ENCODE data around the gene HLA-DMA.

HLA-DMA gene

DNA sequence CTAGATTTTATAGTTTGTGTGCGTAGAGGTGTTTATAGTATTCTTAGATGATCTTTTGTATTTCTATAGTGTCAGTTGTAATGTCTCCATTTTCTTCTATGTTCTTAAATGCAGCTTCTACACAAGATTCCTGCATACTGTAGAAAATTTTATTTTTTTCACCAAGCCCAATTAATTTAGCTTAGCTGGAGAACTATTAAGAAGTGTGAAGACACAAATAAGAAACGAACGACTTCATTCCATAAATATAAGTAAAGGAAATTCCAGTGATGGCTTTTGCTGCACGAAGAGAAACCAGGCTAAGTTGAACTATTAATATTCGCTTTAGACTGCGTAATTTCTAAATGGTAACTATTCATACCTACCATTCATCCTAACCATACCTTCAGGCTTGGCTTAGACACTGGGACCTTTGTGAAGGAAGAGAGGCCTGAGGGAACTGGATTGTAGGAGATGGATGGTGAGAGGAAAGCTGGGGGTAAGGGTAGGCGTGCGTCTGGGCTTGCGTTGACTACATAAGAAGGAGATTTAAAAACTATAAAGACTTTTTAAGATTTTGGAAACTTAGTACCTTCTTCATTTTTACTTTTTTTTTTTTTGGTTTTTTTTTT is 40.6 kb upstream of the HLA-DMA start:
- H3K9me3 ChIP-seq (ENCODE audit: insufficient read depth, low read depth, low read length): no peaks in the 10 kb centered on the region
- no peak overlapping the region for H4K8ac ChIP-seq (ENCODE audit: low read depth, low read length)
- no peak overlapping the region for H2BK12ac ChIP-seq (ENCODE audit: low read length)
- H4K12ac ChIP-seq (ENCODE audit: low read depth, low read length): no peak overlapping the region
- H2AK5ac ChIP-seq (ENCODE audit: low read length): no peak overlapping the region
- no peak overlapping the region for H2BK120ac ChIP-seq (ENCODE audit: insufficient read depth, low read length, poor library complexity)
- no peak overlapping the region for H3K4me3 ChIP-seq (ENCODE audit: low read depth, low read length)
- no peaks in the 10 kb centered on the region for H3K4me1 ChIP-seq (ENCODE audit: control insufficient read depth in 1 of 2, insufficient read depth in 2 of 2, low read length in 2 of 2)
- no peak overlapping the region for H3K27ac ChIP-seq (ENCODE audit: low read depth, low read length)
- no peak overlapping the region for H3K4me2 ChIP-seq (ENCODE audit: low read length)
- no peaks in the 10 kb centered on the region for H3K36me3 ChIP-seq (ENCODE audit: control insufficient read depth in 1 of 2, insufficient read depth in 2 of 2, low read length in 2 of 2)
- no peaks in the 10 kb centered on the region for H3K27me3 ChIP-seq (ENCODE audit: insufficient read depth, low read length)
- H4K91ac ChIP-seq (ENCODE audit: low read depth, low read length): no peak overlapping the region
- H3K79me2 ChIP-seq (ENCODE audit: control insufficient read depth, insufficient read depth, low read length, poor library complexity): no peaks in the 10 kb centered on the region
- no CpG with 5 or more reads among the region's 9 CpGs for WGBS (ENCODE audit: extremely low coverage, insufficient coverage, insufficient read length)
- H3K4ac ChIP-seq (ENCODE audit: low read depth, low read length): no peak overlapping the region
- H3K23ac ChIP-seq (ENCODE audit: low read length): no peak overlapping the region
- no peaks in the 10 kb centered on the region for H3K79me1 ChIP-seq (ENCODE audit: low read length)
- no peak overlapping the region for H2AFZ ChIP-seq (ENCODE audit: insufficient read depth, low read length, poor library complexity)
- H3K9ac ChIP-seq (ENCODE audit: low read length): no peak overlapping the region
- no peak overlapping the region for H2BK5ac ChIP-seq (ENCODE audit: low read depth, low read length, poor library complexity)
- no peak overlapping the region for H3K18ac ChIP-seq (ENCODE audit: low read length)
- no peak for DNase-seq
- H3K14ac ChIP-seq (ENCODE audit: low read length): no peak overlapping the region

DNA sequence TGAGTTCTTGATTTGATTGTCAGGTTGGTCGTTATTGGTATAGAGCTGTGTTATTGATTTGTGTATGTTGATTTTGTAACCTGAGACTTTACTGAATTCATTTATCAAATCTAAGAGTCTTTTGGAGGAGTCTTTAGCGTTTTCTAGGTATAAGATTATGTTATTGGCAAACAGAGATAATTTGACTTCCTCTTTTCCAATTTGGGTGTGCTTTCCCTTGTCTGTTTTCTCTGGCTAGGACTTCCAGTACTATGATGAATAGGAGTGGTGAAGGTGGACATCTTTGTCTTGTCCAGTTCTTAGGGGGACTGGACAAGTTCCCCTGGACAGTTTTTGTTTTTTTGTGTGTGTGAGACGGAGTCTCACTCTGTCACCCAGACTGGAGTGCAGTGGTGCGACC is 39.1 kb upstream of the HLA-DMA start:
- H2BK120ac ChIP-seq (ENCODE audit: insufficient read depth, low read length, poor library complexity): no peak overlapping the region
- H3K4ac ChIP-seq (ENCODE audit: low read depth, low read length): no peak overlapping the region
- H4K12ac ChIP-seq (ENCODE audit: low read depth, low read length): no peak overlapping the region
- H3K27me3 ChIP-seq (ENCODE audit: insufficient read depth, low read length): no peaks in the 10 kb centered on the region
- no CpG with 5 or more reads among the region's 4 CpGs for WGBS (ENCODE audit: extremely low coverage, insufficient coverage, insufficient read length)
- H3K23ac ChIP-seq (ENCODE audit: low read length): no peak overlapping the region
- no peak overlapping the region for H2BK12ac ChIP-seq (ENCODE audit: low read length)
- no peak overlapping the region for H3K4me3 ChIP-seq (ENCODE audit: low read depth, low read length)
- H4K8ac ChIP-seq (ENCODE audit: low read depth, low read length): no peak overlapping the region
- no peak overlapping the region for H4K91ac ChIP-seq (ENCODE audit: low read depth, low read length)
- H2AK5ac ChIP-seq (ENCODE audit: low read length): no peak overlapping the region
- DNase-seq: no peak
- no peak overlapping the region for H2AFZ ChIP-seq (ENCODE audit: insufficient read depth, low read length, poor library complexity)
- H3K4me1 ChIP-seq (ENCODE audit: control insufficient read depth in 1 of 2, insufficient read depth in 2 of 2, low read length in 2 of 2): no peaks in the 10 kb centered on the region
- no peaks in the 10 kb centered on the region for H3K9me3 ChIP-seq (ENCODE audit: insufficient read depth, low read depth, low read length)
- H2BK5ac ChIP-seq (ENCODE audit: low read depth, low read length, poor library complexity): no peak overlapping the region
- no peaks in the 10 kb centered on the region for H3K36me3 ChIP-seq (ENCODE audit: control insufficient read depth in 1 of 2, insufficient read depth in 2 of 2, low read length in 2 of 2)
- no peak overlapping the region for H3K4me2 ChIP-seq (ENCODE audit: low read length)
- H3K79me1 ChIP-seq (ENCODE audit: low read length): no peaks in the 10 kb centered on the region
- no peak overlapping the region for H3K18ac ChIP-seq (ENCODE audit: low read length)
- H3K9ac ChIP-seq (ENCODE audit: low read length): no peak overlapping the region
- H3K14ac ChIP-seq (ENCODE audit: low read length): no peak overlapping the region
- H3K79me2 ChIP-seq (ENCODE audit: control insufficient read depth, insufficient read depth, low read length, poor library complexity): no peaks in the 10 kb centered on the region
- H3K27ac ChIP-seq (ENCODE audit: low read depth, low read length): no peak overlapping the region

GRCh38 chr6:32989368-32989767 is 36.5 kb upstream of the HLA-DMA start:
- no peaks in the 10 kb centered on the region for H3K36me3 ChIP-seq (ENCODE audit: control insufficient read depth in 1 of 2, insufficient read depth in 2 of 2, low read length in 2 of 2)
- no peak overlapping the region for H3K18ac ChIP-seq (ENCODE audit: low read length)
- H3K4me3 ChIP-seq (ENCODE audit: low read depth, low read length): no peak overlapping the region
- H4K91ac ChIP-seq (ENCODE audit: low read depth, low read length): no peak overlapping the region
- H3K23ac ChIP-seq (ENCODE audit: low read length): no peak overlapping the region
- no peak overlapping the region for H2AK5ac ChIP-seq (ENCODE audit: low read length)
- no peak overlapping the region for H3K14ac ChIP-seq (ENCODE audit: low read length)
- no peaks in the 10 kb centered on the region for H3K79me2 ChIP-seq (ENCODE audit: control insufficient read depth, insufficient read depth, low read length, poor library complexity)
- H3K4me1 ChIP-seq (ENCODE audit: control insufficient read depth in 1 of 2, insufficient read depth in 2 of 2, low read length in 2 of 2): no peaks in the 10 kb centered on the region
- no peaks in the 10 kb centered on the region for H3K27me3 ChIP-seq (ENCODE audit: insufficient read depth, low read length)
- no peak overlapping the region for H4K12ac ChIP-seq (ENCODE audit: low read depth, low read length)
- no peaks in the 10 kb centered on the region for H3K79me1 ChIP-seq (ENCODE audit: low read length)
- H2BK120ac ChIP-seq (ENCODE audit: insufficient read depth, low read length, poor library complexity): no peak overlapping the region
- H2BK12ac ChIP-seq (ENCODE audit: low read length): no peak overlapping the region
- H3K27ac ChIP-seq (ENCODE audit: low read depth, low read length): no peak overlapping the region
- no peak overlapping the region for H2AFZ ChIP-seq (ENCODE audit: insufficient read depth, low read length, poor library complexity)
- no peak overlapping the region for H2BK5ac ChIP-seq (ENCODE audit: low read depth, low read length, poor library complexity)
- no peak overlapping the region for H4K8ac ChIP-seq (ENCODE audit: low read depth, low read length)
- no peak for DNase-seq
- no peak overlapping the region for H3K9ac ChIP-seq (ENCODE audit: low read length)
- no CpG with 5 or more reads among the region's 1 CpG for WGBS (ENCODE audit: extremely low coverage, insufficient coverage, insufficient read length)
- no peak overlapping the region for H3K4ac ChIP-seq (ENCODE audit: low read depth, low read length)
- no peak overlapping the region for H3K4me2 ChIP-seq (ENCODE audit: low read length)
- peaks cover 2% of the 10 kb centered on the region for H3K9me3 ChIP-seq (ENCODE audit: insufficient read depth, low read depth, low read length)

DNA sequence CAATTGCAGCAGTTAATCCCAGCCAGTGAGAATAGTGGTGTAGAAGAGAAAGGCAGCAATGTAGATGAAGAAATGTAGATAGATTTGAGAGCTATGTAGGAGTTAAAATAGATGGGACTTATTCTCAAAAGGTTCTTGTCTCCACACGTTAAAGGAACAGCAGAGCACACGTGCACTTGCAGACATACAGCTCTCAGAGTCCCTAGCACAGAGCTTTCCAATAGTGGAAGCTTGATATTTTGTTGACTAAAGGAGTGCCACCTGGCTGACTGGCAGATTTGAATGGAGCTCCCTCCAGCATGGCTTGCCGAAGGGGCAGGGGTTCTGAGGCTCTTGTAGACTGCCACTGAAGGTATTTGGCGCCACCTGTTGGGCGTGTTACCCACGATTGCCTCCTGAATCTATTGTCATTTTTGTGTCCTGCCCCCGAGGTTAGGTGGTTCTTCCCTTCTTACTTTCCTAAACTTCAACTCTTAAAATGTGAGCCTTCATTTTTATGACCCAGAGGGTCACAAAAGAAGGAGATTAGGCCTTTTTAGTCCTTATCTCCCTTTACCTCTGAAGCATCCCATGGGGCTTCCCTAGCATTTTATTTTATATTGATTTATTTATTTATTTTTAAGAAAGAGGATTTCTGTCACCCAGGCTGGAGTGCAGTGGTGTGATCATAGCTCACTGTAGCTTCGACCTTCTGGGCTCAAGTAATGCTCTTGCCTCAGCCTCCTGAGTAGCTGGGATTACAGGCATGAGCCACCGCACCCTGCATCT is 31.9 kb upstream of the HLA-DMA start:
- Histone ChIP-seq H2BK12ac (ENCODE audit: low read length) (no peak overlapping the region), H2AFZ (ENCODE audit: insufficient read depth, low read length, poor library complexity) (no peak overlapping the region), H3K4me2 (ENCODE audit: low read length) (no peak overlapping the region), H3K27me3 (ENCODE audit: insufficient read depth, low read length) (no peaks in the 10 kb centered on the region), H2BK5ac (ENCODE audit: low read depth, low read length, poor library complexity) (no peak overlapping the region), H3K4me3 (ENCODE audit: low read depth, low read length) (no peak overlapping the region), H3K14ac (ENCODE audit: low read length) (no peak overlapping the region), H3K27ac (ENCODE audit: low read depth, low read length) (no peak overlapping the region), H3K18ac (ENCODE audit: low read length) (no peak overlapping the region), H3K4ac (ENCODE audit: low read depth, low read length) (no peak overlapping the region), H3K79me1 (ENCODE audit: low read length) (no peaks in the 10 kb centered on the region), H2AK5ac (ENCODE audit: low read length) (no peak overlapping the region), H4K8ac (ENCODE audit: low read depth, low read length) (no peak overlapping the region), H3K9me3 (ENCODE audit: insufficient read depth, low read depth, low read length) (peaks cover 2% of the 10 kb centered on the region), H3K4me1 (ENCODE audit: control insufficient read depth in 1 of 2, insufficient read depth in 2 of 2, low read length in 2 of 2) (no peaks in the 10 kb centered on the region), H4K91ac (ENCODE audit: low read depth, low read length) (no peak overlapping the region), H3K36me3 (ENCODE audit: control insufficient read depth in 1 of 2, insufficient read depth in 2 of 2, low read length in 2 of 2) (peaks cover 14 to 16% of the 10 kb centered on the region in 2 experiments), H3K79me2 (ENCODE audit: control insufficient read depth, insufficient read depth, low read length, poor library complexity) (no peaks in the 10 kb centered on the region), H4K12ac (ENCODE audit: low read depth, low read length) (no peak overlapping the region), H3K23ac (ENCODE audit: low read length) (no peak overlapping the region), H2BK120ac (ENCODE audit: insufficient read depth, low read length, poor library complexity) (no peak overlapping the region), H3K9ac (ENCODE audit: low read length) (no peak overlapping the region)
- WGBS (ENCODE audit: extremely low coverage, insufficient coverage, insufficient read length): no CpG with 5 or more reads among the region's 9 CpGs
- peak; percentile 86 to 93 for DNase-seq

Measured in trophoblast cell (in vitro differentiated cells and primary cell).